CMK (cell line): ENCODE results near the gene SCUBE2.

Experiments
- DNase-seq: peaks from one replicate; pipeline ENCODE4 v3.0.0-alpha.2; 2010; ENCODE audit warnings: low read depth

The SCUBE2 gene

GRCh38 chr11:9073466-9074225 is 17.8 kb downstream of the SCUBE2 start:
- DNase-seq, result no peak

GRCh38 chr11:9072626-9073176 is 18.7 kb downstream of the SCUBE2 start:
- DNase-seq, result no peak

GRCh38 chr11:9071692-9072091 is 19.7 kb downstream of the SCUBE2 start:
- DNase-seq, result no peak

- no peak for DNase-seq
Measured at GRCh38 chr11:9070749-9071491, 20.5 kb downstream of the SCUBE2 start.

- no peak for DNase-seq
Measured at GRCh38 chr11:9069862-9070470, 21.4 kb downstream of the SCUBE2 start.

- no peak for DNase-seq
Measured at GRCh38 chr11:9069256-9069655, 22.1 kb downstream of the SCUBE2 start.

- no peak for DNase-seq
Measured at GRCh38 chr11:9066433-9066925, 24.9 kb downstream of the SCUBE2 start.

- DNase-seq, result no peak
Measured at GRCh38 chr11:9065607-9066432, 25.6 kb downstream of the SCUBE2 start.

GRCh38 chr11:9061807-9062206 is 29.6 kb downstream of the SCUBE2 start:
- DNase-seq, result no peak

GRCh38 chr11:9060700-9061111 is 30.7 kb downstream of the SCUBE2 start:
- DNase-seq, result peak; percentile 5

- DNase-seq, result no peak
Measured at GRCh38 chr11:9059406-9059805, 32.0 kb downstream of the SCUBE2 start.

- DNase-seq, result no peak
Measured at GRCh38 chr11:9057888-9058287, 33.5 kb downstream of the SCUBE2 start.

GRCh38 chr11:9057007-9057406 is 34.4 kb downstream of the SCUBE2 start:
- no peak for DNase-seq

GRCh38 chr11:9056467-9056866 is 34.9 kb downstream of the SCUBE2 start:
- DNase-seq, result no peak

- DNase-seq, result no peak
Measured at GRCh38 chr11:9053316-9054035, 37.9 kb downstream of the SCUBE2 start.

- no peak for DNase-seq
Measured at GRCh38 chr11:9052316-9052715, 39.1 kb downstream of the SCUBE2 start.

GRCh38 chr11:9049959-9050358 is 41.4 kb downstream of the SCUBE2 start:
- no peak for DNase-seq

GRCh38 chr11:9047964-9048523 is 43.4 kb downstream of the SCUBE2 start:
- DNase-seq, result no peak

- DNase-seq, result no peak
Measured at GRCh38 chr11:9046481-9046880, 44.9 kb downstream of the SCUBE2 start.

- DNase-seq, result no peak
Measured at GRCh38 chr11:9042488-9042887, 48.9 kb downstream of the SCUBE2 start.

GRCh38 chr11:9041747-9042146 is 49.7 kb downstream of the SCUBE2 start:
- no peak for DNase-seq
